ENCODE results near the gene CMKLR1.
A peak's percentile ranks its signal among the peaks of the same experiment; 100 is the strongest.

The CMKLR1 gene

GRCh38 chr12:108338915-108339657 lies at the start of gene CMKLR1:
TSS of gene CMKLR1 (minus strand) at chr12:108339311. CDS start at chr12:108293591, 45,720 bp downstream.
- no peak for DNase-seq (ENCODE audit: low read depth)

- DNase-seq (ENCODE audit: low read depth), result no peak
Observed at GRCh38 chr12:108387771-108388170, 48.7 kb upstream of the CMKLR1 start.

GRCh38 chr12:108386709-108387360 lies 47.7 kb upstream of the CMKLR1 start:
- no peak for DNase-seq (ENCODE audit: low read depth)

GRCh38 chr12:108382437-108382801 lies 43.3 kb upstream of the CMKLR1 start:
- DNase-seq (ENCODE audit: low read depth), result no peak

GRCh38 chr12:108381787-108382436 lies 42.8 kb upstream of the CMKLR1 start:
- no peak for DNase-seq (ENCODE audit: low read depth)

- no peak for DNase-seq (ENCODE audit: low read depth)
Observed at GRCh38 chr12:108380382-108380781, 41.3 kb upstream of the CMKLR1 start.

GRCh38 chr12:108379823-108380222 lies 40.7 kb upstream of the CMKLR1 start:
- no peak for DNase-seq (ENCODE audit: low read depth)

GRCh38 chr12:108378926-108379325 lies 39.8 kb upstream of the CMKLR1 start:
- DNase-seq (ENCODE audit: low read depth), result no peak

GRCh38 chr12:108377260-108377659 lies 38.1 kb upstream of the CMKLR1 start:
- no peak for DNase-seq (ENCODE audit: low read depth)

- DNase-seq (ENCODE audit: low read depth), result no peak
Observed at GRCh38 chr12:108375986-108376663, 37.0 kb upstream of the CMKLR1 start.

GRCh38 chr12:108374596-108375320 lies 35.6 kb upstream of the CMKLR1 start:
- DNase-seq (ENCODE audit: low read depth), result no peak

GRCh38 chr12:108373111-108373510 lies 34.0 kb upstream of the CMKLR1 start:
- no peak for DNase-seq (ENCODE audit: low read depth)

GRCh38 chr12:108371801-108372344 lies 32.8 kb upstream of the CMKLR1 start:
- DNase-seq (ENCODE audit: low read depth), result peak; percentile 94

GRCh38 chr12:108370415-108370814 lies 31.3 kb upstream of the CMKLR1 start:
- no peak for DNase-seq (ENCODE audit: low read depth)

GRCh38 chr12:108369736-108370396 lies 30.8 kb upstream of the CMKLR1 start:
- DNase-seq (ENCODE audit: low read depth), result no peak

GRCh38 chr12:108368089-108368488 lies 29.0 kb upstream of the CMKLR1 start:
- no peak for DNase-seq (ENCODE audit: low read depth)

- peak; percentile 76 for DNase-seq (ENCODE audit: low read depth)
Observed at GRCh38 chr12:108367436-108367835, 28.3 kb upstream of the CMKLR1 start.

GRCh38 chr12:108365324-108365723 lies 26.2 kb upstream of the CMKLR1 start:
- DNase-seq (ENCODE audit: low read depth), result no peak

- no peak for DNase-seq (ENCODE audit: low read depth)
Observed at GRCh38 chr12:108364879-108365278, 25.8 kb upstream of the CMKLR1 start.

- no peak for DNase-seq (ENCODE audit: low read depth)
Observed at GRCh38 chr12:108363565-108363964, 24.5 kb upstream of the CMKLR1 start.

GRCh38 chr12:108363165-108363564 lies 24.1 kb upstream of the CMKLR1 start:
- no peak for DNase-seq (ENCODE audit: low read depth)
